G401 (cell line): ENCODE measurements around the gene TUBGCP2. TPM values are rescaled to one million over a fixed set of nuclear protein-coding genes. Genes with fewer than 3 reads are reported as not detected.

Source experiments
- DNase-seq: peaks from one replicate; pipeline ENCODE4 v3.0.0-alpha.2; 2015; ENCODE audit warnings: low spot score
- in situ Hi-C: cut with HindIII; loops from 2 replicates; pipeline ENCODE4 v1.10.0; 2016; ENCODE audit warnings: low sequenced_read_pairs, mixed read lengths
- total RNA-seq: library from RNA; depleted of rRNA; stranded (reverse); fragments of >200 nt; shearing (Covaris generic); gene quantifications from 2 replicates; pipeline ENCODE4 v1.2.3, GENCODE V29; 2014

Gene TUBGCP2
- total RNA-seq, 1 experiment from 2014 or later, result 73.3 TPM

GRCh38 chr10:133287832-133288500, 20.7 kb downstream of the TUBGCP2 start:
- in situ Hi-C loops, result no loop called here
- DNase-seq, result no peak

GRCh38 chr10:133286366-133286765, 22.3 kb downstream of the TUBGCP2 start:
- in situ Hi-C loops, result no loop called here
- no peak for DNase-seq

- DNase-seq, result no peak
- in situ Hi-C loops, result no loop called here
Observed at GRCh38 chr10:133285217-133285616, 23.5 kb downstream of the TUBGCP2 start.

GRCh38 chr10:133283931-133284330, 24.7 kb downstream of the TUBGCP2 start:
- in situ Hi-C loops, result no loop called here
- no peak for DNase-seq

DNA sequence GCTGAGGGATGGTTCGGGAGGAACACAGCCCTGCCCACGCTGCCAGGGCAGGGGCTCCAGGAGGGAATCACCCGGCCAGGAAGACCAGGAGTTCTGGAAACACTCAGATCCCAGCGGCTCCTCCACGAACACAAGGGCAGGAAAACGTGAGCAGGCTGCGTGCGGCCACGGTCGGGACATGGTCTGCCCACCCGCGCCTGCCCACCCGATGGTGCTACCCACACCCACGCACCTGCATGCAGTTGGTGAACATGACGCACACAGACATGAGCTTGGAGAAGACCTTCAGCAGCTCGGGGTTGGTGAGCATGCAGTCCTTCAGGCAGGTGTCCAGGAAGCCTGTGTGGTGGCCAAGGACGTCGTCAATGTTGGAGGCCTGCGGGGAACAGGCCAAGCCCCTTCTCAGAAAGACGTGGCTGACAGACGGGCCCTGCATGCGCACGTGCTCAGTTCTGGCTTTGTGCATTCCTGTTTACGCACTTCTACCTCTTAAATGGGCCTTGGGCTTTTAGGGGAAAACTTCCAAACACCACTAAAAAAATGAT, 25.8 kb downstream of the TUBGCP2 start:
- in situ Hi-C loops, result no loop called here
- no peak for DNase-seq

- in situ Hi-C loops, result no loop called here
- DNase-seq, result no peak
Observed at GRCh38 chr10:133281628-133282372, 26.9 kb downstream of the TUBGCP2 start.

- no peak for DNase-seq
- in situ Hi-C loops, result no loop called here
Observed at GRCh38 chr10:133281084-133281483, 27.6 kb downstream of the TUBGCP2 start.

DNA sequence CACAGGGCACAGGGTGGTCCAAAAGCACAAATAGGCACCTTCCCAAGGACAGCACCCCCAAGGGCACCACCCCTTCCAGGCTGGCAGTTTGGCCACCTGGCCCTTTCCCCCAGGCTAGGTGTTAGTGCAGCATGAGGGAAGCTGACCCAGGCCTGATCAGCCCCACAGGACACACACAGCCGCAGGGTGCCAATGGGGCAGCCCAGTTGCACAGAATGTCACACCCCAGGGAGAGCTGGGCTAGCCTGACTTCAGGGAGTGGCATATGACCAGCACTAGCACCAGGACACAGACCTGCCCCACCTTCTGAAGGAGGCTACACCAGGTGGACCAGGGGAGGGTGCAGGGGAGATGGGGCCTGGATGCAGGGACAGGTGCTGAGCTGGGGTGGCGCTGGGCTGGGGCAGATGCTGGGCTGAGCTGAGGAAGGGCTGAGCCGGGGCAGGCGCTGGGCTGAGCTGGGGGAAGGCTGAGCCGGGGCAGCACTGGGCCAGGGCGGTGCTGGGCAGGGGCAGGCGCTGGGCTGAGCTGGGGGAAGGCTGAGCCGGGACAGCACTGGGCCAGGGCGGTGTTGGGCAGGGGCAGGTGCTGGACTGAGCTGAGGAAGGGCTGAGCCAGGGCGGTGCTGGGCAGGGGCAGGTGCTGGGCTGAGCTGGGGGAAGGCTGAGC, 28.1 kb downstream of the TUBGCP2 start:
- DNase-seq, result no peak
- in situ Hi-C loops, result no loop called here

DNA sequence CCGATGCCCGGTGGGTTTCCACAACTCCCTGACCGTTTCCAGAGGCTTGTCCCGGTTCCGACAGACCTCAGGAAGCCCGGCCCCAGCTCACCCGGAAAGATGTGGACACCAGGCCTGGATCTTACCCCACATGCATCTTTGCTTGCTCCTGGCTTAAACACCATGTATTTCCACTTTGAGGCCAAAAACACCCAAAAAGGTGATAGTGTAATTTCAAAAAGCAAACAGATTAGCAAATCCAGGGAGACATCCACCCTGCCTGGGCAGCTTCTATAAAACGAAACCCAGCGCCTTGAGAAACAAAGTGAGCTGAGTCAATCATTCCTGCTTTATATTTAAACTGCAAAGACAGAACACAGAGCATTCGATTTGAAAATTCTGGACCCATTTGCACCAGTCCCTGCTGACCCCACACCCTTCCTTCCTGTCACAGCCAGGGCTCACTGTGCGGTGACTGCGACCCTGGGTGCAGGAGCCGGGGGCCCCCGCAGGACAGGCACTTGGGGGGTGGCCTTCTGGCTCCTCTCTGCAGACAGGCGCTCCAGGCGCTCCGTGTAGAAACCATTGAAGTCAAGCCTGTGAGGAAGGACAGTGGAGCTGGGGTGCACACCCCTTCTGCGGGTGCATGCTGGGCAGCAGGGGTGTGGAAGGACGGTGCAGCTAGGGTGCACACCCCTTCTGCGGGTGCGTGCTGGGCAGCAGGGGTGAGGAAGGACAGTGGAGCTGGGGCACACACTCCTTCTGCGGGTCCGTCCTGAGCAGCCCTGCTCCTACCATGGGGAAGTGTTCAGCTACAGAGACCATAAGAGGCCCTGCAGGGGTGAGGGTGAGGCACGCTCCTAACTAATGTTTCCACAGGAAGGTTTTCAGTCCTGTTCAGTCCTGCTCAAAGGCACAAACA, 29.1 kb downstream of the TUBGCP2 start:
- no peak for DNase-seq
- in situ Hi-C loops, result no loop called here

DNA sequence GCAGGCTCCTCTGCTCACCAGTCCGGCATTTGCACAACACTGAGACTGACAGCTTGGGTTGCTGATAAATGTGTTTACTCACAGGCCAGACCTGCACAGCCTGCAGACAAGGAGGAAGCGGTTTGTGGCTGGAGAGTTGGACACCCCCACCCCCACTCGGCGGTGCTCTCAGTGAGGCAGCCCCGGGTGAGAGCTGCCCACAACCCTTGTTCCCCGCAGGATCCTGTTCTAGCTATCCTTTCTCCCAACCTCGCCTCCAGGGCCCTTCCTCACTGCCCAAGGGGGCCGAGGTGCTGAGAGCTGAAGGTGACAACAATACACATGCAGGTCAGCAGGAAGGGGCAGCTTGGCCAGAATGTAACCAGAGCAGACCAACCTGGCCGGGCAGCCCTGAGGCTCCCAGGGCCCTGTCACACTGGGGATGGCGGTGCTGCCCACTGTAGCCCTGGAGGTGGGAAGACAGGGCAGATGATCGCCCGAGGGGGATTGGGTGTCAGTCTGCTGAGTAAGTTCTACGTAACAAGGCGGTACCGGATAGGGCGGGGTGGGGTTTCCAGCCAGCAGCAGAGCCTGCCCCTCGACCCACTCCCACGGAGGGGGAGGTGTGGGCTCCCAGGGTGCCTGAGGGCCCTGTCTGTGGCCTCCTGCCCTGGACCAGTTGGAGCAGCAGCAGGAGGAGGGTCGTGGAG, 30.0 kb downstream of the TUBGCP2 start:
- DNase-seq, result no peak
- in situ Hi-C loops, result no loop called here

- in situ Hi-C loops, result no loop called here
- no peak for DNase-seq
Observed at GRCh38 chr10:133277993-133278576, 30.6 kb downstream of the TUBGCP2 start.

DNA sequence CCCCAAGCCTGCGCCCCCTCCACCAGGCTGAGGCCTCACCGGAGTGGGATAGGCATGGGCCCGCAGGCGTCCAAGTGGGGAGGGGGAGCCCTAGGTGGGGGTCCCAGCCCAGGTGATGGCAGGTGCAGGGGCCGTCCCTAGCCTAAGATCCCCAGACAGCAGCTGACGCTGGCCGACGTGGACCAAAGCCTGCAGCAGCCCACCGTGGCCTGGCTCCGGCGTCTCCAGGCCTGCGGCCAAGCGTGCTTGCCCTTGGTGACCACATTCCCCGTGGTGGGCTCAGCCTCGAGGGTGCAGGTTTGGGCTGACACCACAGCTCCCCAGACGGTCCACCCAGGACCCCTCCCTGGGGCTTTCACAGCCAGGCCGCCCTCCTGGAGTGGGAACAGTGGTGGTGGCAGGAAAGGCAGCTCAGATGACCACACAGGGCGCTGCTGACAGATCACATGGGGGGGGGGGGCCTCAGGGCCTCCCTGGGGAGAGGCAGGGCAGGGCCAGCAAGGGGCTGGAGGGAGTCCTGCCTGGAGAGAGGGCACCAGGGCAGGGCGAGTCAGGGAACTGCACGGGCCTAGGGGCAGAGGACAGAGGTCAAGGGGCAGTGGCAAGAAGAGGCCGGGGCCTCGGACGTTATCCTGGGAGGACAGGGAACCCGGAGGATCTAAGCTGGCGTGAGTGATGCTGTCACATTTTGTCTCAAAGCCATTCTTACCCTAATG, 31.2 kb downstream of the TUBGCP2 start:
- DNase-seq, result no peak
- in situ Hi-C loops, result no loop called here

DNA sequence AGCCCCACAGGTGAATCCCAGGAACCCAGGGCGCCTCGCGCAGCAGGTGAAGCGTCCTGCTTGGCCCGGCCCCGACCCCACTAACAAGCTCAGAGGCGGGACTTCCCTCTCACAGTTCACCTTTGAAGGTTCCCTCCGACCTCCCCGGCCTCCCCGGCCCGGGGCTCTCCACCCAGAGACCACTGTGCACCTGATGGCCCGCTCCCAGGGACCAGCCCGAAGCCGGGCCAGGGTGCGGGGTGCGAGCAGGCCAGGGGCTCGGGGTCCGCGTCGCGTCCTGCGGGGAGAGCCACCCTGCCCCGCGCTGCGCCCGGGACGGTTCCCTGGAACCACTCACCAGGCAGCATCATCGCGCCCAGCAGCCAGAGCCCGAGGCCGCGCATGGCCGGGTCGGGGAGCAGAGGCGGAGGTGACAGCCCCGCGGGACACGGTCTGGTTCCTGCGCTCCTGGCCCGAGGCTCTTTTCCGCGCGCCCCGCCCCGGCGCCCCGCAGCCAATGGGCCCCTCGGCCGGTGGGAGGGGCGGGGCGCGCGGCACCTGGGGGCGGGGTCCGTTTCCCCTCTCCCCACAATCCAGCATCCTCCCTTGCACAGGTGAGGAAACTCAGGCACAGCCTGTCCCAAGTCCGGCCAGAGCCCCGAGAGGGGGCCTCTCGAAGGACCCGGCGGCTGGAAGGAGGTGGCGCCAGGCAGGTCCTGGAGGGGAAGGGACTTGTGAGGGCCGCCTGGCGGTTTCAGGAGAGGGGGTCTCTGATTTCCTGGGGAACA, 32.1 kb downstream of the TUBGCP2 start, which contains the start of gene ADAM8:
Gene ADAM8, minus strand, starts transcription at position 434 of the 767 bp plus-strand sequence. Its CDS starts 51 bp downstream, at position 383.
- no peak for DNase-seq
- in situ Hi-C loops, result no loop called here

DNA sequence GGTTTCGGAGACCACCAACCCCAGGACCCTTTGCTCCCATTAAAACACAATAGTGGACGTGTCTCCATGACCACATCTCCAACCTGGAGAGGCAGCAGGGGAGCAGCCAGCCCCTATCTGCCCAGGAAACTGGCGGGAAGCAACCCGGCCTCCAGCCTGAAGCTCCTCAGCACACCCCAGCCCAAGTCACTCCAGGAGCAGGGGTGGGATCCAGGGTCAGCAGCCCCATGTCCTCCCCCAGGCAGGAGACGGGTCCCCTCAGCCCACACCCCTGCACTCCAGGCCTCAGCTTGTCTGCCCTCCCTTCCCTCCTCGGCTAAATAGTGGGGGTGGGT, 32.6 kb downstream of the TUBGCP2 start:
- in situ Hi-C loops, result no loop called here
- DNase-seq, result no peak

DNA sequence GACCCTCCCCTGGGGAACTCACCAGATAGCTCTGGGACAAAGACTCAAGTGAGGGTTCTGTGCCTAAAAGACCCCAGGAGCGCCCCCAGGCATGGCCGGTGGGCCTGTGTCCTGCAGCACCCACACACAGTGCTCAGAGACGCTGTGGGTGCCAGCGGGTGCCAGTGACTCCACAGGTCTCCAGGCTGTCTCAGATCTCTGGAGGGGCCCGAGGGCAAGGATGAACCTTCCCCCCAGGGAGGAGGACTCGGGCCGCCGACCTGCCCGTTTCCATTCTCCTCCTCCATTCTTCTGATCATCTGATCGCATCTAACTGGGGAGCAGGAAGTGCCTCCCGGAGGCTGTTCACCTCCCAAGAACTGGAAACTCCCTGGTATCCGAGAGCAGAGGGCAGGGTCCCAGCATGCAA, 33.0 kb downstream of the TUBGCP2 start:
- no peak for DNase-seq
- in situ Hi-C loops, result no loop called here

DNA sequence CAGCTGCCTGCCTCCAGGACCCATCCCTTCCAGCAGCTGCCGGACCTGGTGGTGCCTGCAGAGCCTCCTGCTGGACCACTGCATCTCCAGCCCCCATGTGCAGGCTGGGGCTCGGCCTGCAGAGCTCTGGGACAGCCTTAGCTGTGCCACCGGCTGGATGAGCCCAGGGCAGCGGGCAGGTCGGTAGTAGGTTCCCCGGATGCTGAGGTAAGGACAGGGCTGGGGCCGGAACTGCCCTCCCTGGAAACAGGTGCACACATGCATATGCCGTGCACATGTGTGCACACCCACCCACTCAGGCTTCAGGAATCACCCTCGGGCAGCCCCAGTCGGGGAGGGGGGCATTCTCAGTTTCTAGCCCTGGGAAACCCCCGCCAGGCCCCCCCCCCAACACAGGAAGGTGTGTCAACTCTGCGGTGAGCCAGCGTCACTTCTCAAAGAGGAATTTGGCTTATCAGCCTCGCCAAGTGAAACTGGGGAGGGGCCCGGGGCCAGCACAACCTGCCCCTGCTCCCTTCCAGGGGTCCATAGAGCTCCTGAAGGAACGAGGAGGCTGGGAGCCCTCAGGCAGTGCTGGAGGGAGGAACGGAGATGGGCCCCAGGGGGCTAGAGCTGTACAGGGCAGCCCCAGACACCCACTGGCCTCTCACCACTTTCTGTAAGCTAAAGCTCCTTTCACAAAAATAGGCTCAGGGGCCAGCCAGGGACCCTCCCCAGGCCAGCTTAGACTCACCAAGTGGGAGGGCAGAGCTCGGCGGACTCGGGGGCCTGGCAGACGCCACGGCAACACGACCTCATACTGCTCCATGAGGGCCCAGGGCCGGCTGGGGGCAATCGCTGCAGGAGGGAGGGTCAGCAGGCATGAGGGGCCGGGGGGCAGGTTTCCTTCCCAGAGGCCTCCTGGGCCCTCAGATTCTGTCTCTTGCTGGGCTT, 33.7 kb downstream of the TUBGCP2 start:
- in situ Hi-C loops, result no loop called here
- DNase-seq, result no peak
